HCT116 (cell line): ENCODE data around the gene SLC4A5. TPM values are rescaled to one million over a fixed set of nuclear protein-coding genes. Genes with fewer than 3 reads are reported as not detected.

Source experiments
- ATAC-seq: fragments of 200-7000 bp; cut with Tn5 transposase; 2 replicates; pipeline ENCODE4 v1.9.1; 2020; ENCODE audit warnings: mild to moderate bottlenecking, moderate library complexity
- BruUV-seq: library from RNA; stranded (reverse); fragments of 400-500 nt; replicated peaks from 2 replicates; lab custom pipeline; 2021; lab: Mats Ljungman, UMichigan
- CTCF ChIA-PET: fragments of 300-600 bp; sonication (Branson Sonifier 250); formaldehyde crosslinking; loops from one replicate; lab custom pipeline; 2021; ENCODE audit warnings: antibody characterized with exemption; lab: Charles Lee
- POLR2A ChIA-PET: fragments of 300-600, 350-600 bp; sonication (Branson Sonifier 250); formaldehyde crosslinking; loops from one replicate; lab custom pipeline; 2021; ENCODE audit warnings: antibody characterized with exemption; lab: Charles Lee
- RAD21 ChIA-PET, 2 experiments: fragments of 300-600 bp; sonication (Branson Sonifier 250); formaldehyde crosslinking; loops; one replicate each; lab custom pipeline; 2023; ENCODE audit warnings: low total read pairs in 2 of 2; ENCODE audit not compliant: uncharacterized antibody in 2 of 2, unreplicated experiment in 2 of 2, low non-redundant PET in 1 of 2; lab: Charles Lee
- DNase-seq: peaks from one replicate; pipeline ENCODE4 v3.0.0-alpha.2; 2010; ENCODE audit warnings: low read depth, low spot score
- H2AFZ ChIP-seq: fragments of 200-600 bp; shearing (Covaris generic), sonication (generic); 2 replicates; pipeline ENCODE4 v1.6.1; 2017; ENCODE audit warnings: low read depth, mixed run types, mixed read lengths, antibody characterized with exemption, low read length; ENCODE audit not compliant: poor library complexity, severe bottlenecking
- H3K27ac ChIP-seq: 2 replicates; pipeline ENCODE4 v1.5.1; 2012; ENCODE audit warnings: low read depth, low read length
- H3K27me3 ChIP-seq: fragments of 200-600 bp; sonication (generic); 2 replicates; pipeline ENCODE4 v1.6.1; 2016; ENCODE audit warnings: mixed run types, low read length, mixed read lengths; ENCODE audit not compliant: insufficient read depth
- H3K36me3 ChIP-seq, 2 experiments: fragments of 200-500 bp in 1 of 2; fragments of 200-600 bp in 1 of 2; sonication (Bioruptor generic) in 1 of 2; sonication (generic) in 1 of 2; 2 replicates each; pipeline versions ENCODE4 v1.5.1 to v1.6.1; 2014 to 2016; ENCODE audit warnings: low read length in 2 of 2, inconsistent platforms in 1 of 2, mixed read lengths in 1 of 2, mixed run types in 1 of 2; ENCODE audit not compliant: insufficient read depth in 2 of 2, control insufficient read depth in 1 of 2
- H3K4me1 ChIP-seq, 2 experiments: fragments of 200-600 bp in 1 of 2; sonication (generic) in 1 of 2; 2 replicates each; pipeline versions ENCODE4 v1.5.1 to v1.6.1; 2012 to 2017; ENCODE audit warnings: low read length in 2 of 2, inconsistent platforms in 1 of 2, mild to moderate bottlenecking in 1 of 2, mixed read lengths in 1 of 2, mixed run types in 1 of 2, moderate library complexity in 1 of 2; ENCODE audit not compliant: insufficient read depth in 2 of 2, control insufficient read depth in 1 of 2
- H3K4me2 ChIP-seq: fragments of 200-600 bp; sonication (generic); 2 replicates; pipeline ENCODE4 v1.6.1; 2017; ENCODE audit warnings: mixed run types, low read length, mixed read lengths
- H3K4me3 ChIP-seq, 2 experiments: fragments of 200-600 bp in 1 of 2; sonication (generic) in 1 of 2; replicated peaks in 1 of 2; 2 replicates each; pipeline ENCODE4 v1.5.1; 2011 to 2016; ENCODE audit warnings: low read length in 2 of 2, control low read depth in 1 of 2, low read depth in 1 of 2, mild to moderate bottlenecking in 1 of 2, mixed read lengths in 1 of 2, mixed run types in 1 of 2
- H3K79me2 ChIP-seq: fragments of 200-600 bp; sonication (generic); 2 replicates; pipeline ENCODE4 v1.6.1; 2017; ENCODE audit warnings: mild to moderate bottlenecking, mixed run types, low read length, moderate library complexity, mixed read lengths; ENCODE audit not compliant: insufficient read depth
- H3K9ac ChIP-seq: fragments of 200-600 bp; sonication (generic); 2 replicates; pipeline ENCODE4 v1.6.1; 2016; ENCODE audit warnings: low read length, mixed read lengths
- H3K9me2 ChIP-seq: fragments of 200-600 bp; sonication (generic), shearing (Covaris generic); 2 replicates; pipeline ENCODE4 v1.6.1; 2017; ENCODE audit warnings: mixed run types, mild to moderate bottlenecking, moderate library complexity; ENCODE audit not compliant: insufficient read depth
- H3K9me3 ChIP-seq, 2 experiments: fragments of 200-500 bp in 1 of 2; fragments of 200-600 bp in 1 of 2; sonication (Bioruptor generic) in 1 of 2; sonication (generic) in 1 of 2; 2 replicates each; pipeline ENCODE4 v1.6.1; 2014 to 2017; ENCODE audit warnings: low read length in 2 of 2, mixed read lengths in 2 of 2, inconsistent platforms in 1 of 2, low read depth in 1 of 2, mild to moderate bottlenecking in 1 of 2, mixed run types in 1 of 2, moderate library complexity in 1 of 2; ENCODE audit not compliant: control insufficient read depth in 1 of 2, insufficient read depth in 1 of 2
- H4K20me1 ChIP-seq: fragments of 200-600 bp; sonication (generic), shearing (Covaris generic); 2 replicates; pipeline ENCODE4 v1.6.1; 2017; ENCODE audit warnings: mixed run types, mild to moderate bottlenecking, moderate library complexity; ENCODE audit not compliant: insufficient read depth
- ATF3 ChIP-seq: IDR thresholded peaks from 2 replicates; pipeline ENCODE4 v1.6.1; 2012
- CBX3 ChIP-seq: IDR thresholded peaks from 2 replicates; pipeline ENCODE4 v1.6.1; 2012; ENCODE audit warnings: low read depth
- CEBPB ChIP-seq: IDR thresholded peaks from 2 replicates; pipeline ENCODE4 v1.6.1; 2012; ENCODE audit warnings: low read depth
- CTCF ChIP-seq, 3 experiments: fragments of 200-600 bp in 1 of 3; sonication (generic) in 1 of 3; IDR thresholded peaks in 2 of 3; conservative IDR thresholded peaks in 1 of 3; 2 replicates each; pipeline ENCODE4 v1.5.1; 2012 to 2017; ENCODE audit warnings: low read depth in 2 of 3, low read length in 2 of 3, antibody characterized with exemption in 1 of 3, borderline replicate concordance in 1 of 3, control low read depth in 1 of 3, mild to moderate bottlenecking in 1 of 3, mixed read lengths in 1 of 3, mixed run types in 1 of 3, moderate library complexity in 1 of 3; ENCODE audit not compliant: insufficient read depth in 1 of 3
- EGR1 ChIP-seq: IDR thresholded peaks from 2 replicates; pipeline ENCODE4 v1.6.1; 2012; ENCODE audit warnings: low read depth
- ELF1 ChIP-seq: IDR thresholded peaks from 2 replicates; pipeline ENCODE4 v1.6.1; 2012; ENCODE audit warnings: low read depth, borderline replicate concordance
- EZH2phosphoT487 ChIP-seq: fragments of 200-600 bp; IDR thresholded peaks from 2 replicates; pipeline ENCODE4 v1.6.1; 2018; ENCODE audit warnings: antibody characterized with exemption, borderline replicate concordance
- FOSL1 ChIP-seq: IDR thresholded peaks from 2 replicates; pipeline ENCODE4 v1.6.1; 2012; ENCODE audit warnings: low read depth
- JUND ChIP-seq: IDR thresholded peaks from 2 replicates; pipeline ENCODE4 v1.6.1; 2012
- POLR2A ChIP-seq: IDR thresholded peaks from 2 replicates; pipeline ENCODE4 v1.7.0; 2011; ENCODE audit warnings: borderline replicate concordance; ENCODE audit not compliant: insufficient read depth, insufficient read length; ENCODE audit errors: extremely low read depth
- POLR2AphosphoS5 ChIP-seq: IDR thresholded peaks from 2 replicates; pipeline ENCODE4 v1.6.1; 2011; ENCODE audit warnings: mild to moderate bottlenecking, low read depth, low read length, moderate library complexity
- RAD21 ChIP-seq: IDR thresholded peaks from 2 replicates; pipeline ENCODE4 v1.6.1; 2012; ENCODE audit warnings: low read depth, mild to moderate bottlenecking
- SIN3A ChIP-seq: IDR thresholded peaks from 2 replicates; pipeline ENCODE4 v1.6.1; 2012; ENCODE audit warnings: low read depth
- SP1 ChIP-seq: IDR thresholded peaks from 2 replicates; pipeline ENCODE4 v1.6.1; 2012; ENCODE audit warnings: low read depth
- SRF ChIP-seq: IDR thresholded peaks from 2 replicates; pipeline ENCODE4 v1.6.1; 2012; ENCODE audit warnings: low read depth
- TCF7L2 ChIP-seq: IDR thresholded peaks from 2 replicates; pipeline ENCODE4 v1.7.0; 2011; ENCODE audit warnings: borderline replicate concordance, inconsistent platforms; ENCODE audit not compliant: insufficient read depth, insufficient read length; ENCODE audit errors: extremely low read depth
- YY1 ChIP-seq: IDR thresholded peaks from 2 replicates; pipeline ENCODE4 v1.6.1; 2011; ENCODE audit warnings: low read length, low read depth, moderate library complexity, mild to moderate bottlenecking; ENCODE audit not compliant: insufficient replicate concordance; ENCODE audit errors: extremely low read depth
- ZFX ChIP-seq: fragments of 450-650 bp; IDR thresholded peaks from 2 replicates; pipeline ENCODE4 v1.6.1; 2017
- intact Hi-C: fragments of 100-400 bp; cut with micrococcal nuclease; formaldehyde crosslinking; loops from 2 replicates; pipeline ENCODE4 v1.10.0; 2022
- total RNA-seq: library from RNA; stranded (reverse); gene quantifications from one replicate; pipeline ENCODE4 v1.2.1, GENCODE V29; 2021; ENCODE audit not compliant: unreplicated experiment
- TF ChIP-seq, protein P1 (sequence below): IDR thresholded peaks from 2 replicates; pipeline ENCODE4 v1.6.1; 2012; ENCODE audit warnings: low read depth
- TF ChIP-seq, protein P2 (sequence below): IDR thresholded peaks from 2 replicates; pipeline ENCODE4 v1.6.1; 2011; ENCODE audit warnings: mild to moderate bottlenecking, low read length, moderate library complexity; ENCODE audit not compliant: insufficient replicate concordance; ENCODE audit errors: extremely low read depth

SLC4A5 gene
- total RNA-seq, 1 experiment from 2014 or later: 0.91 TPM

DNA sequence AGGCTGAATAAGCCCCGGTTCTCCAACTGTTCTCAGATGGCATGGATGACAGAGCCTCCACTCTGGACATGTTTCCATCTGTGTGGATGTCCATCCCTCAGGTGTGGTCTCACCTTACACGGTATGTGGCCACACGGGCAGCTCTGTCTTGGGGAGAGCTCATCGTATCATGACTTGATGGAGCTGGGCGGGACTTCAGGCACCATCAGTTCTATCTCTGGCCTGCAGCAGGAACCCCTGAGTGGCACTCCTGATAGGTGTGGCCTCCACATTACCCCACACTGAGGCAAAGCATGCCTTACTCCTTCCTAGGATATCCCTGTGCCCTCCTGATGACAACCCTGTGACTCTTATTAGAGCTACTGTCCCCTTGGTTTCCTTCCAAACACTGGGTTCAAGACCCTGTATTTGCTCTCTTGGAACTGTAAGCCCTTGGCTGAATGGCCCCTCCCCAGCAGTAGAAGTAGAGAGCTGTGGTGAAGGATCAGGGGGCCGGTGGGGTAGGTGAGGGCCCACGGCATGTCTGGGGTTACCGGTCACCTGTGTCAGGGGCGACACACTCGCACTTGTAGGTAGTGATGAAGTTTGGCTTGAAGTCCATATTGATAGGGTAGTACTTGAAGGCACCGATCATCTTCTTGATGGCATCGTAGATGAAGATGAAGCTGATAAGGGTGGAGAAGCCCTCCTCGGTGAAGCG is 96.6 kb downstream of the SLC4A5 start:
- ATAC-seq: no peak

More for the DNA sequence above, 96.6 kb downstream of the SLC4A5 start:
- no peaks in the 10 kb centered on the region for H3K27me3 ChIP-seq
- intact Hi-C loops: no loop called here
- no peaks in the 10 kb centered on the region for H3K9me3 ChIP-seq
- no peaks in the 10 kb centered on the region for H3K9me2 ChIP-seq
- H3K9ac ChIP-seq: no peak overlapping the region
- H4K20me1 ChIP-seq: no peaks in the 10 kb centered on the region
- CTCF ChIA-PET: no interaction called here
- no peak overlapping the region for H3K27ac ChIP-seq
- POLR2A ChIA-PET: no interaction called here
- H2AFZ ChIP-seq: no peak overlapping the region
- RAD21 ChIA-PET: no interaction called here
- no peak for DNase-seq
- H3K4me2 ChIP-seq: no peak overlapping the region
- BruUV-seq: no TSS peak
- H3K4me1 ChIP-seq: peaks cover 0 to 9% of the 10 kb centered on the region in 2 experiments; a peak in 2 of 4 replicates
- TF ChIP-seq, protein P1, sequence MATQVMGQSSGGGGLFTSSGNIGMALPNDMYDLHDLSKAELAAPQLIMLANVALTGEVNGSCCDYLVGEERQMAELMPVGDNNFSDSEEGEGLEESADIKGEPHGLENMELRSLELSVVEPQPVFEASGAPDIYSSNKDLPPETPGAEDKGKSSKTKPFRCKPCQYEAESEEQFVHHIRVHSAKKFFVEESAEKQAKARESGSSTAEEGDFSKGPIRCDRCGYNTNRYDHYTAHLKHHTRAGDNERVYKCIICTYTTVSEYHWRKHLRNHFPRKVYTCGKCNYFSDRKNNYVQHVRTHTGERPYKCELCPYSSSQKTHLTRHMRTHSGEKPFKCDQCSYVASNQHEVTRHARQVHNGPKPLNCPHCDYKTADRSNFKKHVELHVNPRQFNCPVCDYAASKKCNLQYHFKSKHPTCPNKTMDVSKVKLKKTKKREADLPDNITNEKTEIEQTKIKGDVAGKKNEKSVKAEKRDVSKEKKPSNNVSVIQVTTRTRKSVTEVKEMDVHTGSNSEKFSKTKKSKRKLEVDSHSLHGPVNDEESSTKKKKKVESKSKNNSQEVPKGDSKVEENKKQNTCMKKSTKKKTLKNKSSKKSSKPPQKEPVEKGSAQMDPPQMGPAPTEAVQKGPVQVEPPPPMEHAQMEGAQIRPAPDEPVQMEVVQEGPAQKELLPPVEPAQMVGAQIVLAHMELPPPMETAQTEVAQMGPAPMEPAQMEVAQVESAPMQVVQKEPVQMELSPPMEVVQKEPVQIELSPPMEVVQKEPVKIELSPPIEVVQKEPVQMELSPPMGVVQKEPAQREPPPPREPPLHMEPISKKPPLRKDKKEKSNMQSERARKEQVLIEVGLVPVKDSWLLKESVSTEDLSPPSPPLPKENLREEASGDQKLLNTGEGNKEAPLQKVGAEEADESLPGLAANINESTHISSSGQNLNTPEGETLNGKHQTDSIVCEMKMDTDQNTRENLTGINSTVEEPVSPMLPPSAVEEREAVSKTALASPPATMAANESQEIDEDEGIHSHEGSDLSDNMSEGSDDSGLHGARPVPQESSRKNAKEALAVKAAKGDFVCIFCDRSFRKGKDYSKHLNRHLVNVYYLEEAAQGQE: no peak
- TF ChIP-seq SIN3A (no peak), ELF1 (no peak), YY1 (no peak), POLR2AphosphoS5 (no peak), POLR2A (no peak), JUND (no peak), ZFX (no peak), EGR1 (no peak), SP1 (no peak), CEBPB (no peak), CBX3 (no peak), TCF7L2 (no peak), EZH2phosphoT487 (no peak), ATF3 (no peak), CTCF (IDR thresholded peaks at IDR 0.05 in 2 of 3, conservative IDR thresholded peaks at IDR 0.05 in 1 of 3; ENCODE audit: borderline replicate concordance in 1 of 3, insufficient read depth in 1 of 3, low read depth in 2 of 3, low read length in 2 of 3) (no peak), SRF (no peak), RAD21 (no peak), FOSL1 (no peak)
- TF ChIP-seq, protein P2, sequence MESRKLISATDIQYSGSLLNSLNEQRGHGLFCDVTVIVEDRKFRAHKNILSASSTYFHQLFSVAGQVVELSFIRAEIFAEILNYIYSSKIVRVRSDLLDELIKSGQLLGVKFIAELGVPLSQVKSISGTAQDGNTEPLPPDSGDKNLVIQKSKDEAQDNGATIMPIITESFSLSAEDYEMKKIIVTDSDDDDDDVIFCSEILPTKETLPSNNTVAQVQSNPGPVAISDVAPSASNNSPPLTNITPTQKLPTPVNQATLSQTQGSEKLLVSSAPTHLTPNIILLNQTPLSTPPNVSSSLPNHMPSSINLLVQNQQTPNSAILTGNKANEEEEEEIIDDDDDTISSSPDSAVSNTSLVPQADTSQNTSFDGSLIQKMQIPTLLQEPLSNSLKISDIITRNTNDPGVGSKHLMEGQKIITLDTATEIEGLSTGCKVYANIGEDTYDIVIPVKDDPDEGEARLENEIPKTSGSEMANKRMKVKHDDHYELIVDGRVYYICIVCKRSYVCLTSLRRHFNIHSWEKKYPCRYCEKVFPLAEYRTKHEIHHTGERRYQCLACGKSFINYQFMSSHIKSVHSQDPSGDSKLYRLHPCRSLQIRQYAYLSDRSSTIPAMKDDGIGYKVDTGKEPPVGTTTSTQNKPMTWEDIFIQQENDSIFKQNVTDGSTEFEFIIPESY: no peak
- H3K4me3 ChIP-seq: no peak overlapping the region
- no peaks in the 10 kb centered on the region for H3K79me2 ChIP-seq
- H3K36me3 ChIP-seq: no peaks in the 10 kb centered on the region
